HEK293 (cell line): Measurements from ENCODE around the gene MROH2B.

Experiments
- CTCF ChIA-PET: fragments of 350-600 bp; formaldehyde crosslinking; extraction: SDS; loops from one replicate; lab custom pipeline; 2021; ENCODE audit warnings: antibody characterized with exemption; lab: Yijun Ruan, JAX
- POLR2A ChIA-PET: fragments of 300-600 bp; formaldehyde crosslinking; extraction: SDS; loops from one replicate; lab custom pipeline; 2020; ENCODE audit warnings: antibody characterized with exemption, inconsistent platforms; lab: Yijun Ruan, JAX
- H3K27ac ChIP-seq: fragments of 200-500 bp; sonication (Bioruptor generic); 2 replicates; pipeline ENCODE4 v1.5.1; 2014; ENCODE audit warnings: low read depth, low read length, control low read depth, inconsistent platforms; ENCODE audit errors: extremely low read depth
- H3K36me3 ChIP-seq, 2 experiments: fragments of 200-500 bp in 1 of 2; sonication (Bioruptor generic) in 1 of 2; 1 replicate in 1 of 2; 2 replicates in 1 of 2; pipeline ENCODE4 v1.5.1; 2014 to 2017; ENCODE audit warnings: inconsistent platforms in 2 of 2, low read length in 2 of 2; ENCODE audit not compliant: control insufficient read depth in 2 of 2, insufficient read depth in 1 of 2
- H3K4me1 ChIP-seq: fragments of 200-500 bp; sonication (Bioruptor generic); 2 replicates; pipeline ENCODE4 v1.5.1; 2014; ENCODE audit warnings: mild to moderate bottlenecking, low read length, inconsistent platforms; ENCODE audit not compliant: control insufficient read depth, insufficient read depth
- H3K4me3 ChIP-seq: 2 replicates; pipeline ENCODE4 v1.5.1; 2011; ENCODE audit warnings: low read depth, mild to moderate bottlenecking, control low read depth, low read length, moderate library complexity
- H3K9me3 ChIP-seq: fragments of 200-500 bp; sonication (Bioruptor generic); 2 replicates; pipeline ENCODE4 v1.5.1; 2014; ENCODE audit warnings: low read depth, low read length, inconsistent platforms; ENCODE audit not compliant: control insufficient read depth, insufficient read depth
- GFI1B ChIP-seq: fragments of 450-650 bp; formaldehyde crosslinking; IDR thresholded peaks from 2 replicates; pipeline ENCODE4 v1.5.1; 2016; ENCODE audit warnings: missing biosample characterization, missing genetic modification characterization
- GLIS1 ChIP-seq: fragments of 450-650 bp; formaldehyde crosslinking; IDR thresholded peaks from 2 replicates; pipeline ENCODE4 v1.5.1; 2016; ENCODE audit warnings: missing biosample characterization, missing genetic modification characterization
- HIC1 ChIP-seq: fragments of 450-650 bp; formaldehyde crosslinking; IDR thresholded peaks from 2 replicates; pipeline ENCODE4 v1.5.1; 2016; ENCODE audit warnings: missing biosample characterization, missing genetic modification characterization
- ZNF202 ChIP-seq: fragments of 450-650 bp; formaldehyde crosslinking; IDR thresholded peaks from 2 replicates; pipeline ENCODE4 v1.5.1; 2016; ENCODE audit warnings: missing biosample characterization, missing genetic modification characterization, borderline replicate concordance
- ZNF362 ChIP-seq: fragments of 450-650 bp; formaldehyde crosslinking; IDR thresholded peaks from 2 replicates; pipeline ENCODE4 v1.5.1; 2016; ENCODE audit warnings: missing biosample characterization, missing genetic modification characterization
- ZNF37A ChIP-seq: fragments of 450-650 bp; IDR thresholded peaks from 2 replicates; pipeline ENCODE4 v1.5.1; 2018; ENCODE audit warnings: missing biosample characterization, missing genetic modification characterization
- ZNF423 ChIP-seq: fragments of 450-650 bp; formaldehyde crosslinking; IDR thresholded peaks from 2 replicates; pipeline ENCODE4 v1.5.1; 2016; ENCODE audit warnings: missing biosample characterization, missing genetic modification characterization
- ZNF544 ChIP-seq: fragments of 450-650 bp; formaldehyde crosslinking; IDR thresholded peaks from 2 replicates; pipeline ENCODE4 v1.5.0; 2017; ENCODE audit warnings: missing biosample characterization, missing genetic modification characterization
- ZNF600 ChIP-seq: fragments of 450-650 bp; formaldehyde crosslinking; IDR thresholded peaks from 2 replicates; pipeline ENCODE4 v1.5.1; 2016; ENCODE audit warnings: missing biosample characterization, missing genetic modification characterization
- ZNF623 ChIP-seq: fragments of 450-650 bp; formaldehyde crosslinking; IDR thresholded peaks from 2 replicates; pipeline ENCODE4 v1.5.1; 2016; ENCODE audit warnings: missing biosample characterization, missing genetic modification characterization
- ZNF624 ChIP-seq: fragments of 450-650 bp; formaldehyde crosslinking; IDR thresholded peaks from 2 replicates; pipeline ENCODE4 v1.5.1; 2017; ENCODE audit warnings: missing biosample characterization, missing genetic modification characterization
- ZNF664 ChIP-seq: fragments of 450-650 bp; formaldehyde crosslinking; IDR thresholded peaks from 2 replicates; pipeline ENCODE4 v1.5.1; 2016; ENCODE audit warnings: missing biosample characterization, missing genetic modification characterization
- ZNF837 ChIP-seq: fragments of 450-650 bp; formaldehyde crosslinking; IDR thresholded peaks from 2 replicates; pipeline ENCODE4 v1.5.1; 2016; ENCODE audit warnings: missing biosample characterization, missing genetic modification characterization
- TF ChIP-seq, protein P1 (sequence below): fragments of 450-650 bp; formaldehyde crosslinking; IDR thresholded peaks from 2 replicates; pipeline ENCODE4 v1.5.1; 2016; ENCODE audit warnings: missing biosample characterization, missing genetic modification characterization

MROH2B gene

DNA sequence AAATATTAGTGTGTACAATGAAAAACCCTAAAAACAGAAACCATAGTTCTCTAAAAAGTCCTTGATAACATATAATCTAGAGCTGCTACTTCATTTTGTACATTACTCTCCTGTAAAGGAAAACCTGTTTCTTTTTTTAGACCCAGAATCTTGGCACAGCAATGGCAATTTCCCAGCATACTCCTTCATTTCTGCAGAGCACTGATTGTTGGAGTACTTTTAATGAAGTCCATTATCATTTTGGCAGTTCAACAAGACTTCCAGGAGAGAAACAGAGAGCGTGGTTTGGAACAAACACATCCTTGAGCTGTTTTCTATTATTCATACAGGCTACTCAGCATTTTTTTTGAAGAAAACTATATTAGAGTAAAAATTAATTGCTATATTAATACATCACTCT is 22.7 kb upstream of the MROH2B start:
- Histone ChIP-seq H3K36me3 (no peaks in the 10 kb centered on the region), H3K4me3 (no peak overlapping the region), H3K27ac (no peak overlapping the region), H3K4me1 (no peaks in the 10 kb centered on the region), H3K9me3 (no peaks in the 10 kb centered on the region)
- CTCF ChIA-PET, result no interaction called here
- POLR2A ChIA-PET, result no interaction called here
- TF ChIP-seq ZNF664 (tag by site-specific recombination), result no peak
- TF ChIP-seq GLIS1 (tag by site-specific recombination), result no peak

DNA sequence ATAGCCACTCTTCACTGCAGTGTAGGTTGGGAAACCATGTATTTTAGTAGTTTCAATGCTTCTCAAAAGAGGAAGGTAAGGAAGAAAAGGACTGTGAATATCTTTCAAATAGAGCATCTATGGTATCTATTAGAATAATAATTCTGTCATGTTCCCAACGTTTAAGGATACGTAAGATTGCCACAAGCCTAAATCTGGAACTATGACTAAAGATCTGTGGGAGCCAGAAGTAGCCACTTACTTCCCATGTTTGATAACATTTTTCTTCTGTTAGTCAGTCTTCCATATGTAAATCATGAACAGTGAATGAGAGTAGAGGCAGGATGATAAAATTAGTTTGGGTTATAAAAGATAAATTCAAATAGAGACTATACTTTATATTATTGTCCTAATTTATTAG is 16.3 kb upstream of the MROH2B start:
- no peak overlapping the region for H3K4me3 ChIP-seq
- no peaks in the 10 kb centered on the region for H3K9me3 ChIP-seq
- H3K36me3 ChIP-seq, result no peaks in the 10 kb centered on the region
- CTCF ChIA-PET, result interaction anchor here (0.7 kb wide), 1 partner anchor 188 kb away, joined by 3 read pairs; no protein-coding TSS in a partner anchor
- no peak overlapping the region for H3K27ac ChIP-seq
- POLR2A ChIA-PET, result no interaction called here
- TF ChIP-seq ZNF544 (tag by site-specific recombination) (no peak), ZNF37A (tag by site-specific recombination) (no peak), ZNF600 (no peak)
- TF ChIP-seq, protein P1, sequence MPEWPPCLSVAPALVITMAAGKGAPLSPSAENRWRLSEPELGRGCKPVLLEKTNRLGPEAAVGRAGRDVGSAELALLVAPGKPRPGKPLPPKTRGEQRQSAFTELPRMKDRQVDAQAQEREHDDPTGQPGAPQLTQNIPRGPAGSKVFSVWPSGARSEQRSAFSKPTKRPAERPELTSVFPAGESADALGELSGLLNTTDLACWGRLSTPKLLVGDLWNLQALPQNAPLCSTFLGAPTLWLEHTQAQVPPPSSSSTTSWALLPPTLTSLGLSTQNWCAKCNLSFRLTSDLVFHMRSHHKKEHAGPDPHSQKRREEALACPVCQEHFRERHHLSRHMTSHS (tag by site-specific recombination), result no peak
- TF ChIP-seq, all 188 proteins: peak for 0
- no peaks in the 10 kb centered on the region for H3K4me1 ChIP-seq

- H3K9me3 ChIP-seq, result no peaks in the 10 kb centered on the region
- CTCF ChIA-PET, result interaction anchor here (0.7 kb wide), 1 partner anchor 12 kb away, joined by 3 read pairs; no protein-coding TSS in a partner anchor
- no peaks in the 10 kb centered on the region for H3K4me1 ChIP-seq
Observed at GRCh38 chr5:41083306-41083705, 12.2 kb upstream of the MROH2B start.

GRCh38 chr5:41071975-41072374 is 833 bp upstream of the MROH2B start:
- CTCF ChIA-PET, result no interaction called here
- no peak for TF ChIP-seq ZNF362 (tag by site-specific recombination)
- TF ChIP-seq, all 188 proteins: peak for 0
- H3K4me1 ChIP-seq, result no peaks in the 10 kb centered on the region
- H3K9me3 ChIP-seq, result no peaks in the 10 kb centered on the region
- no peak overlapping the region for H3K27ac ChIP-seq
- H3K4me3 ChIP-seq, result no peak overlapping the region
- no peaks in the 10 kb centered on the region for H3K36me3 ChIP-seq
- POLR2A ChIA-PET, result no interaction called here

More at GRCh38 chr5:41083306-41083705, 12.2 kb upstream of the MROH2B start:
- H3K4me3 ChIP-seq, result no peak overlapping the region
- TF ChIP-seq ZNF837, result no peak
- TF ChIP-seq ZNF623 (tag by site-specific recombination), result no peak
- TF ChIP-seq ZNF202 (tag by site-specific recombination), result no peak
- TF ChIP-seq, all 188 proteins: peak for 0
- POLR2A ChIA-PET, result no interaction called here
- Histone ChIP-seq H3K36me3 (no peaks in the 10 kb centered on the region), H3K27ac (no peak overlapping the region)

GRCh38 chr5:41067714-41068568 is 3.2 kb downstream of the MROH2B start:
- POLR2A ChIA-PET, result no interaction called here
- Histone ChIP-seq H3K9me3 (no peaks in the 10 kb centered on the region), H3K27ac (no peak overlapping the region), H3K4me1 (no peaks in the 10 kb centered on the region), H3K36me3 (no peaks in the 10 kb centered on the region), H3K4me3 (no peak overlapping the region)
- TF ChIP-seq ZNF423, result no peak
- no peak for TF ChIP-seq ZNF837
- no peak for TF ChIP-seq HIC1 (tag by site-specific recombination)
- TF ChIP-seq GFI1B (tag by site-specific recombination), result no peak
- TF ChIP-seq ZNF624 (tag by site-specific recombination), result no peak
- CTCF ChIA-PET, result interaction anchor here (0.6 to 0.7 kb wide), 2 partner anchors 94 to 164 kb away, joined by 3 to 4 read pairs; no protein-coding TSS in a partner anchor
